ENCODE measurements around the gene CLEC2D.
A peak's percentile ranks its signal among the peaks of the same experiment; 100 is the strongest.

The CLEC2D gene

GRCh38 chr12:9729082-9729481 is 59.6 kb downstream of the CLEC2D start:
- no peak for DNase-seq (ENCODE audit: low spot score)
- TF ChIP-seq, protein P1, sequence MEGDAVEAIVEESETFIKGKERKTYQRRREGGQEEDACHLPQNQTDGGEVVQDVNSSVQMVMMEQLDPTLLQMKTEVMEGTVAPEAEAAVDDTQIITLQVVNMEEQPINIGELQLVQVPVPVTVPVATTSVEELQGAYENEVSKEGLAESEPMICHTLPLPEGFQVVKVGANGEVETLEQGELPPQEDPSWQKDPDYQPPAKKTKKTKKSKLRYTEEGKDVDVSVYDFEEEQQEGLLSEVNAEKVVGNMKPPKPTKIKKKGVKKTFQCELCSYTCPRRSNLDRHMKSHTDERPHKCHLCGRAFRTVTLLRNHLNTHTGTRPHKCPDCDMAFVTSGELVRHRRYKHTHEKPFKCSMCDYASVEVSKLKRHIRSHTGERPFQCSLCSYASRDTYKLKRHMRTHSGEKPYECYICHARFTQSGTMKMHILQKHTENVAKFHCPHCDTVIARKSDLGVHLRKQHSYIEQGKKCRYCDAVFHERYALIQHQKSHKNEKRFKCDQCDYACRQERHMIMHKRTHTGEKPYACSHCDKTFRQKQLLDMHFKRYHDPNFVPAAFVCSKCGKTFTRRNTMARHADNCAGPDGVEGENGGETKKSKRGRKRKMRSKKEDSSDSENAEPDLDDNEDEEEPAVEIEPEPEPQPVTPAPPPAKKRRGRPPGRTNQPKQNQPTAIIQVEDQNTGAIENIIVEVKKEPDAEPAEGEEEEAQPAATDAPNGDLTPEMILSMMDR (IDR thresholded peaks at IDR 0.05; ENCODE audit: extremely low read depth, insufficient read depth, missing control alignments) = no peak
- in situ Hi-C loops (cut with MboI; ENCODE audit: low pct_unique_long_range_greater_than_20kb, low sequenced_read_pairs, unreplicated experiment) = no loop called here

DNA sequence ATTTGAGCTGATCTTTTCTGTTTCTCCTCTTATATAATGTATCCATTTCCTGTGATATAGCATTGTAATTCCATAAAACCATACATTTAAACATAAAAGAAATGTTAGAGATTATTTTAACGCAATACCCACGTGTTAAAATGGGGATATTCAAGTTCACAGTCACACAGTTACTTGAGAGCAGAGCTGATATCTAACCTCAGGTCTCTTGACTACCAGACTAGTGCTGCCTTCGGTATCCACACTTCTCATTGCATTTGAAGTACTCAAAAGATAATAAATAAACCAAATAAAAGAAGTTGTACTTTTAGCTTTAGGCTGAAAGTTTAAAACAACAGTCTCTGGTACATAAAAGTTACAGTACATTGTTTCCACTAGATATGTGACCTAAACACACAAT is 60.5 kb downstream of the CLEC2D start:
- DNase-seq (ENCODE audit: low spot score) = no peak
- TF ChIP-seq, protein P1 (IDR thresholded peaks at IDR 0.05; ENCODE audit: extremely low read depth, insufficient read depth, missing control alignments) = no peak
- in situ Hi-C loops (cut with MboI; ENCODE audit: low pct_unique_long_range_greater_than_20kb, low sequenced_read_pairs, unreplicated experiment) = loop anchor here (10.0 kb wide), 1 partner anchor 85 kb away; no protein-coding TSS in a partner anchor

- in situ Hi-C loops (cut with MboI; ENCODE audit: low pct_unique_long_range_greater_than_20kb, low sequenced_read_pairs, unreplicated experiment) = loop anchor here (10.0 kb wide), 1 partner anchor 86 kb away; no protein-coding TSS in a partner anchor
- DNase-seq (ENCODE audit: low spot score) = no peak
- TF ChIP-seq, protein P1 (IDR thresholded peaks at IDR 0.05; ENCODE audit: extremely low read depth, insufficient read depth, missing control alignments) = no peak
Measured at GRCh38 chr12:9730591-9730990, 61.1 kb downstream of the CLEC2D start.

GRCh38 chr12:9731393-9731792 is 61.9 kb downstream of the CLEC2D start:
- in situ Hi-C loops (cut with MboI; ENCODE audit: low pct_unique_long_range_greater_than_20kb, low sequenced_read_pairs, unreplicated experiment) = loop anchor here (10.0 kb wide), 1 partner anchor 87 kb away; no protein-coding TSS in a partner anchor
- TF ChIP-seq, protein P1 (IDR thresholded peaks at IDR 0.05; ENCODE audit: extremely low read depth, insufficient read depth, missing control alignments) = no peak
- DNase-seq (ENCODE audit: low spot score) = no peak

- in situ Hi-C loops (cut with MboI; ENCODE audit: low pct_unique_long_range_greater_than_20kb, low sequenced_read_pairs, unreplicated experiment) = loop anchor here (10.0 kb wide), 1 partner anchor 87 kb away; no protein-coding TSS in a partner anchor
- TF ChIP-seq, protein P1 (IDR thresholded peaks at IDR 0.05; ENCODE audit: extremely low read depth, insufficient read depth, missing control alignments) = no peak
- DNase-seq (ENCODE audit: low spot score) = no peak
Measured at GRCh38 chr12:9731797-9732196, 62.3 kb downstream of the CLEC2D start.

DNA sequence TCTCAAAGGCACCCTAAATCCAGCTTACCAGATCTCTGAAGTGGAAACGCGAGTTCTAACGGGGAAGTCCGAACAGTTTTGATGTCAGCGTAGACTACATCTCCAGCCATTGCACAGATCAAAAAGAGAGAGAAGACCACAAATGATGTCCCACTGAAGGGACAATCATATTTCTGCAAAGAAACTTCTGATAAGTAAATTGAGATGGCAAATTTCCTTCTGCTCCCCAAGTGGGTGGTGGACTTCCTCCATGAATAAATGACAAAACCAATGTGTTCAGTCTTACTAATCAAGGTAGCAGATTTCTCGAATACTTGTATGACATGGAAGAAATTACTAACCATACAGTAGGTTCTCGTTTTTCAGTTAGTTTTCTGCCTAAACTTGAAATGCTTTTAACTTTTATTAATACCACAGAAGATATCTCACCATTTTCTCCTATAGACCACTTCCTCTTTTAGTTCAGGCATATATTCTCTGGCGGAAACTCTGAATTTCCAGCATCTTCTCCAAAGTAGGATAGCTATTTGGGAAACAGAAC is 63.5 kb downstream of the CLEC2D start, which contains the start of gene CLECL1:
TSS of gene CLECL1 (minus strand) at position 177 of the 541 bp plus-strand sequence.
- DNase-seq (ENCODE audit: low spot score) = peak; percentile 50
- in situ Hi-C loops (cut with MboI; ENCODE audit: low pct_unique_long_range_greater_than_20kb, low sequenced_read_pairs, unreplicated experiment) = loop anchor here (10.0 kb wide), 1 partner anchor 88 kb away; no protein-coding TSS in a partner anchor
- TF ChIP-seq, protein P1 (IDR thresholded peaks at IDR 0.05; ENCODE audit: extremely low read depth, insufficient read depth, missing control alignments) = no peak
